HG03097 (cell line): ENCODE results near the gene TTLL8.

Experiments used
- ATAC-seq: cut with Tn5 transposase; IDR thresholded peaks from one replicate; pipeline ENCODE4 v1.9.1; 2021; ENCODE audit not compliant: unreplicated experiment, low FRiP score

The TTLL8 gene

DNA sequence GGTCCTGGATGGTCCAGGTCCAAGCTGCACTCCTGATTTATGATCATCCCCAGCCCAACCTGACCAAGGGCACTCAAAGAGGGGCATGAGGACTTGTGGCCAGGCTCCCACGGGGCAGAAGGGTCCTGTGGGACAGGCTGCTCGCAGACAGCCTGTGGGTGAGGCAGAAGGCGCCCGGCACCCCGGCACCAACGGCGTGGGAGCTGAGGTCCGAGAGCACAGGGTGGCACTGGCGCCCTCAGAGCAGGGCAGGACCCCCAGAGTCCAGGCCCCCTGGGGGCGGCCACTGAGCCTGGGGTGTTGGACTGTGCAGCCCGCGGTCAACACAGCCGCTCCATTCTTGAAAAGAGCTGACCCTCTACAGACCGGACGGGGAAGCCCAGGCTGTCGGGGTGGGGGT is 48.8 kb downstream of the TTLL8 start:
- ATAC-seq, result no peak

DNA sequence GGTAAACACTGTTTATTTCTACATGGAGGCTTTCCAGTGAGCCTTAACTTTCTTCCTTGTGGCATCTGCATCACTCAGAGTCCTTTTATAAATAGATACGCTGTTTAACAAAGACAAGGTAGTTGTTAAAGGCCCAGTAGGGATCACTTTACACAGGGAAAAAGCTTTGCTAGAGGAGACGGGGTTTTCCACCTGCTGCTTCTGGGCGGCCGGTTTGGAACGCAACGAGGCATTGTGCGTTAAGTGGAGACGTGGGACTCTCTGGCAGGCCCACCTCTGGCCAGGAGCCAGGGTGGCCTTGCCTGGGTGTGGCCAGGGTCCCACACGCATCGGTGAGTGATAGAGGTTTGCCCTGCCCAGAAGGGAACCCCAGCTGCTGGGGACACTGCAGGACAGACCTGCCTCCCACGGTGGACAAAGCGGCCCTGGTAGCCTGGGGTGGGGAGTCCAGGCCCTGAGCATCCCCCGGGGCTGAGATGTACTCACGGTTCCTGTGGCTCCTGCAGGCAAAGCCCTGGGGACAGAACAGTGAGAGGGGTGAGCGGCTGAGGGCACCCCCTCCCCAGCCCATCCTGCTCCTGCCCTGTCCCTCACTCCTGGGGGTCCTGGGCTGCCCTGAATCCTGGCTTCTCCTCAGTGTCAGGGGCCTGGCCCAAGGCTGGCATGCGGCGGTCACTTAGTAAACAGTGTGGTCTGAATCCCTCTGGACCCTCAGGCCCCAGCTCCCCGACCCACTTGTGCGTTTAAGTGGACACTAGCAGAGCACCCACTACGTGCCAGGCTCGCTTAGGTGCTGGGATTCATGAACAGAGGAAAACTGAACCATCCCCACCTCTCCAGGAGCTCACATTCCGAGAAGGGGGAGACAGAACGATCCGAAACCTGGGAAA is 49.7 kb downstream of the TTLL8 start:
- no peak for ATAC-seq

DNA sequence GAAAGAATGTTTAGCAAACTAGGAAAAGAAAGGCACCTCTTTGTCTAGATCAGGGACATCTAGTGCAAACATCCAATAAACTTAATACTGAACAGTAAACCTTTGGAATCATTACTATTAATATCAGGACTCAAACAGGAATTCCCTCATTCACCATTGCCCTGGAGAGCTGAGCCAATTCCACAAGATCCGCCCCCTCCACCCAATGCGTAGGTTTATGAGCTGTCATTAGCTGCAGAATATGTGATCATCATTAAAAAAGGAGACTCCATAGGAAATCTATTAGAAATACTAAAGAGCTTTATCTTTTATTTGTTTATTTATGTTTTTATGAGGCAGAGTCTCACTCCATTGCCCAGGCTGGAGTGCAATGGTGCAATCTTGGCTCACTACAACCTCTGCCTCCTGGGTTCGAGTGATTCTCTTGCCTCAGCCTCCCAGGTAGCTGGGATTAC is 51.0 kb downstream of the TTLL8 start:
- ATAC-seq, result no peak

DNA sequence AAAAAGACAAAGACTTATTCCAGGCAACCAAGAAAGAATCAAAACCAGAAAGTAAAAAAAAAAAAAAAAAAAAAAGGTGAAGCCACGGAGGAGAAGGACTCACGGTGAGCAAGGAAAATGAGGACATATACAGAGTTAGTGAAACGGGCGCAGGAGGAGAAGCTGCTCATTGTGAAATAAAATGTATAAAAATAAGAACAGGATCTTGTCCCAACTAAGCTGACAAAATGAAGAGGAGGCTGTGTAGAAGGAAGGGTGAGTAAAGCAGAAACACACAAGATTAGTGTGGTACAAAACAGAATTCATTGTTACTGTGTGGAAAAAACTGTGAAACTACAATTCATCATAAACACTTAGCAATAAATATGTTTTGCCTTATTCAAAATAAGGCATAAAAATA is 53.2 kb downstream of the TTLL8 start:
- ATAC-seq, result no peak

DNA sequence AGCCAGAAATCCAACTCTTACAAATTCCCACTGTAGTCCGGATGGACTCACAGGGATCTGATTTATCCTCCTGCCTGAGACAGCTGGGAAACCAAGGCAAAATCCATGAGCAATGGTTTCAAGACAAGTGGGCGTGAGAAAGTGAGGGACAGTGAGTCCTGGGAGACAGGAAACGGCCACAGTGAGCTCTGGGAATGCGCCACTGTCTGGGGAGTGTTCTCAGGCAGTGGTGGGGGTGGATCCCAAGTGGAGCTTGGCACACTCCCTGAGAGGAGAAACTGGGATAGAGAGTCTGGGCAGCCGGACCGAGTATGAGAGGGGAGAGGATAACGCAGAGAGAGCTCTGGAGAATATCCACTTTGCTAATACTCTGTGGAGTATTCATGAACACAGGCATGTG is 55.3 kb downstream of the TTLL8 start:
- ATAC-seq, result no peak

DNA sequence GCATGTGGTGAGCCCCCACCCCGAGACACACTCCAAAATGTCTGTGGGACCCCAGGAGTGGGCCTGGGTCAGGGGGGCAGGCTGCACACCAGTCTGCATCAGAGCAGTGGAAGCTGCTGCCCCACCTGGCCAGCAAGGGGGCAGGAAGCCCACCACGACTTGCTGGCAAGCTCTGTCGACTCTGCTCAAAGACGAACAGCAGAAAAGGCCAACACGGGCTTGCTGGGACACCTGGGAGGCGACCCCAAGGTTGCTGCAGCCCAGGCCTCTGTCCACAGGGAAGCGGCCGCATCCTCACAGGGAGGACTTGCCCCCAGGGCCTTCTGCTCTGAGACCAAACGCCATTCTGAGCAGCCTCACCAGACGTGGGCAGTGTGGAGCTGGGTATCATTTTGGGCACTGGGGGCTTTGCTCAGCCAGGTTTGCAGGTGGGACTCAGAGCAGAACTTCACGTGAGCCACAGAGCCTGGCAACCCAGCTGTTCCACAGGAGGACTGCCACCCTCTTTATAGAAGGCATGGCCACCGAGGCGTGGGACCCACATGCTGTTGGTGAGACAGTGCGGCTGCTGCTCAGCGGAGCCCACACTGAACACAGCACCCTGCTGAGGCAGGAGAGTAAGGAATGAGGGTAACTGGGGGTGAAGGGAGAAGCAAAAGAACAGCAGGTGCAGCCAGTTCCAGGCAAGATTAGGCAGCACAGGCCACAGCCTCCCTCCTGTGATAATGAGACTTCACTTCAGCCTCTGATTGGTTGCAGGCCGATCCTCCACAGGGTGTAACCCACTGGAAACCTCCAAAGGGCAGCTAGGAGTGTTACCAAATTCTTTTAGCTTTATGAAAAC is 56.5 kb downstream of the TTLL8 start:
- no peak for ATAC-seq

DNA sequence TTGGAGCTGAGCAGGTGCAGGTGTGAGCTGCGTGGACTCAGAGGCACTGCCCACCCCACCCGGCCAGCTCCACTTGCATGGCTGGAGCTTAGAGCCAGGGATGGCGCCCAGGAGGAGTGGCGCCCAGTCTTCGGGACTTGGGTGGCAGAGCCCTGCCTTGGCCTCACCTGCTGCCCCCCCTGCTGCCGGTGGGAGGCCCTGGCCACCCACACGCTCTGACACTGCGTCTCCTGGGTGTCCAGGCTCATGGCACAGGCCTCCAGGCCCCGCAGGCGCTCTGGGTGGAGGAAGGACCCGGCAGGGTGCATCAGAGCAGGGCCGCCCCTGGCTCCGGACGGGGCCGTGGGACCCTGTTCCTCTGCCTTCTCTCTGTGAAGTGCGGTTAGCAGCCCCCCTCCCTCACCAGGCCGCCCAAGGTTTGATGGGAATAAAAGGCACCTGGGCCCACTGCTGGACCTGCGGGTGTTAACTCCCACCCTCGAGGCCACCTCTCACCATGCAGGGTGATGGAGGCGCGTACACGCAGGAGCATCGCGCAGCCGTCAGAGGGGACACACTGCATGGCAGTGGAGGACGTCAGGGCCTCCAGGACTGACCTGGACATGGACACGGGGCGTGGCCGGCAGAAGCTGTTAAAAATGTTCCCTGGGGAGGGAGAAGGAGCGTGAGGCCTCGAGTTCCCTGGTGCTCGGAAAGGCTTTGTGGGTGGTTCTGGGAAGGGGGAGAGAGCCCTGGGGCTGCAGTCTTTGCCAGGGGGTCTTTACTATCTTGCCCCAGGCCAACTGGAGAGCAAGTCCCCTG is 57.3 kb downstream of the TTLL8 start:
- no peak for ATAC-seq

DNA sequence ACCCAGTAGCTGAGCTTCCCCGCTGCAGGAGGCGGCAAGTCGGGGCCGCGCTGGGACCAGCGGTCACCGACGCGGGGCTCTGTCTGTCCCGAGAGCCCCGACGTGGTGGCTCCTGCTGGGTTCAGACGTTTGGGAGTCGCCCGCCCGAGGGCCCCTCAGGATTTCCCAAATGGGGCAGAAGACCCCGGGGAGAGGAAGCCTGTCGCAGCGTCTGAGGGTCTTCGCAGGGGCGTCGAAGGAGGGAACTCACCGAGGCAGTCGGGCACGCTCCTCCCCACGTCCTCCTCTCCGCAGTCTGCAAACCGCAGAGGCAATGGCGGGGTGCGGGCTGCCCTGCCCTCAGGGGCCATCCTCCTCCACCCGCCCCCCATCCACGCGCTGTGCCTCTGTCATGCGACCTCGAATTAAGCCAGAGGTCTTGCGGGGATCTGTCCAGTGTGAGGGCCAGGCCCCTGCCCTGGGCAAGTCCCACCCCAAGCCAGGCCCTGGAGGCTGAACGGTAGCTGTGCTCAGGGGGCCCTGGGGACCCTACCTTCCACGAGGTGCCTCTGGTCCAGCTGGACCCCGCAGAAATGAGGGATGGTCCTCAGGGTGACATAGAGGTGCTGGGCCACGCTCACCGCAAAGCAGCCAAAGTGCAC is 58.0 kb downstream of the TTLL8 start:
- ATAC-seq, result no peak

DNA sequence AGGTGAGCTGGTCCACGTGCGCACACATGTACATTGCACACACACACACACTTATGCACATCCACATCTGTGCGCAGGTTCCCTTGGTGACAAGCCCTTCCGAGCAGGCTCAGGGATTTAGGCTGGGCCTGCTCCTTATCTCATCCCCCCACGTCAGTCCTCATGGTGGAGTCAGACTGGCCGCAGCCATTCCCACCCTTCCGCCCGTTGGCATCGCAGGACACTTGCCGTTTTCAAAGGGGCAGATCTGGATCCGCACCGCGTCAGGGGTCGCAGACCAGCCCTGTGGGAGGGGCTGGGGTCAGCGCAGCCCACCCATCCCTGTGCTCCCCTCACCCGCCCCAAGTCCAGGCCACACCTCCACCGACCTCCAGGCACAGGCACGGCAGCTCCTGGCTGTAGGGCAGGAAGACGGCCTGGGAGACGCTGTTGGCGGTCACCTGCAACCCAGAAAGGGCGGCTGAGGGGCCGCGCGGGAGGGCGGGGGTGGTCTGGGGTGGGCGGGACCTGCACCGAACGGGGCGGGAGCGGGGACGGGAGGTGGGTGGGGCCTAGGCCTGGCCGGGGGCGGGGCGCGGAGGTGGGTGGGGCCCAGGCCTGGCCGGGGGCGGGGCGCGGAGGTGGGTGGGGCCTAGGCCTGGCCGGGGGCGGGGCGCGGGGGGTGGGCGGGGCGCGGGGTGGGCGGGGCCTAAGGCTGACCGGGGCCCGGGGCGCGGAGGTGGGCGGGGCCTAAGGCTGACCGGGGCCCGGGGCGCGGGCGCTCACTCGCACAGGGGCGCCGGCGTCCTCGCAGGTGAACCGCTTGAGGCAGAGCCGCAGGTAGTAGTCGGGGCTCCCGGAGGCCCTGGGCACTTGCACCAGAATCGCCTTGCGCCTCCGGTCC is 58.8 kb downstream of the TTLL8 start:
- no peak for ATAC-seq

DNA sequence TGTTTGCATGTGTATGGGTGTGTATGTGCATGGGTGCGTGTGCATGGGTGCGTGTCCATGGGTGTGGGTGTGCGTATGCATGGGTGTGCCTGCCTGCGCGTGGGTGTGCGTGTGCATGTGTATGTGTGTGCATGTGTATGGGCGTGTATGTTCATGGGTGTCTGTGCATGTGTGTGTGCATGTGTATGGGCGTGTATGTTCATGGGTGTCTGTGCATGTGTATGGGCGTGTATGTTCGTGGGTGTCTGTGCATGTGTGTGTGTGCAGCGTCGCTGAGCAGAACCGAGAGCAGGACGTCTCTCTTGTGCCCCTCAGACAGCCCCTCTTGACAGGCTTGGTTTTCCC is 59.4 kb downstream of the TTLL8 start:
- no peak for ATAC-seq

DNA sequence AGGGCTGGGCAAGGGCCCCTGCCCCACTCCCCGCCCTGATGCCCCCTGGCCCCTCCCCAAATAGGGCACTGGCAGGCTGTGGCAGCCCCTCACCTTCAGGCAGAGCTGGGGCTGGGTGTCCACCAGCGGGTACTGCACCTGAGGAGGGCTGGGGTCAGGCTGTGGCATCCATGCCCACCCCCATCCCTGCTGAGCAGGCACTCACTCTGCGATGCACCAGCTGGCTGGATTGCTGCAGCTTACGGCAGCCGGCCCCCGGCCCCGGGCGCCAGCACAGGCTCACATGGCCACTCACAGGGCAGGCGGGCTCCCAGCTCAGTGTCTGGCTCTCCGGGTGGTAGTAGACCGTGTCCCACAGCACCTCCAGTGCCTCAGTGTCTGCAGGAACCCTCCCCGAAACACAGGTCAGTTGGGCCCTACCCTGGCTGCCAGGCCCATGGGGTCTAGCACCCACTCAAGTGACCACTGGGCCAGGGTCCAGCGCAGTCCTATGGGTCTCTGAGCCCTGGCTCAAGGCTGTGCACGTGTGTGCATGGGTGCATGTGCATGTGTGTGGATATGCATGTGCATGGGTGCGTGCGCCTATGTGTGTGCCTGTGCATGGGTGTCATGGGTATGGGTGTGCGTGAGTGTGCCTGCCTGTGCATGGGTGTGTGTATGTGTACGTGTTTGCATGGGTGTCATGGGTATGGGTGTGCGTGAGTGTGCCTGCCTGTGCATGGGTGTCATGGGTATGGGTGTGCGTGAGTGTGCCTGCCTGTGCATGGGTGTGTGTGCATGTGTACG is 60.0 kb downstream of the TTLL8 start:
- ATAC-seq, result no peak

DNA sequence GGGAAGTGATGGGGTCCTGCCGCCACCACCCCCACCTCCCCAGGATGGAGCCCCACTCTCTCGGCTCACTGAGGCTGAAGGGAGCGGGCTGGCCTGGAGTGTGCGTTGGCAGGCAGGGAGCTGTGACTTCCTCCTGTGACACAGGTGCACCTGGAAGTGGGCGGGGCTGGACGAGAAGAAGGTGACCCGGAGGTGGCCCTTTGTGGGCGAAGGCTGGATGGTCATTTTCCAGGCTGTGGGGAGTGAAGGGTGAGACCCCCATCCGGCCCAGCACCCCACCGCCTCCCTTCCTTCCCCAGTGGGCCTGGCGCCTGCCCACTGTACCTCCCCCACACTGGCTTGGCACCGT is 60.9 kb downstream of the TTLL8 start:
- ATAC-seq, result no peak

DNA sequence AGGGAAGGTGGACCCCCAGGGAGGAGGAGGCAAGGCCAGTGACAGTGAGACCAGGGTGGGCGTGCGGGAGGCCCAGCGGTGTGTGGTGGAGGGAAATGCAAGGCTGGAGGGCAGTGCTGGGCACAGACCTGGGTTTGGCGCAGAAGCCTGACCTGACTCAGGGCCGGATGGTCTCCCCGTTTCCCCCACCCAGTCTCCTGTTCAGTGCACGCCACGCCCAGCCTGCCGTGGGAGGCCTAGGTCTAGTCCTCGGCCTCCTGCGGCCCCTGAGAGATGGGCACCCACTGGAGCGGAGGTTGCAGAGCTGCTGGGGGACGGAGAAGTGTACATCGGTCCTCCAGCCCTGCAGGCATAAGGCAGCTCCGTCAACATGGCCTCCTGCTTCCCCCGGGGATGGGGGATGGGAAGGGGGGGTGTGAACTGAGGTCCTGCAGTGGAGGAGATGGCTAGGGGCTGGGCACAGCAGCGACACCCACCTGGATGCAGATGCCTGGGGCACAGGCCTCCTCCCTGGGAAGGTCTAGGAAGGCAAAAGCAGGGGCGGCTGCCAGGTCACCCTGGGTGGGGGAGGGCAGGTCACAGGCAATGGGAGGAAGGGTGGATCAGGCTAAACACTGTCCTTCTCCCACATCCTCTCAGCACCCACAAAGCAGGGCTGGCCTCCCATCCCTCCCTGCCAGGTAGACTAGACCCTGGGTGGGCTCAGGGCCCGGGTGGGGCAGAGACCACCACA is 61.4 kb downstream of the TTLL8 start:
- ATAC-seq, result no peak

DNA sequence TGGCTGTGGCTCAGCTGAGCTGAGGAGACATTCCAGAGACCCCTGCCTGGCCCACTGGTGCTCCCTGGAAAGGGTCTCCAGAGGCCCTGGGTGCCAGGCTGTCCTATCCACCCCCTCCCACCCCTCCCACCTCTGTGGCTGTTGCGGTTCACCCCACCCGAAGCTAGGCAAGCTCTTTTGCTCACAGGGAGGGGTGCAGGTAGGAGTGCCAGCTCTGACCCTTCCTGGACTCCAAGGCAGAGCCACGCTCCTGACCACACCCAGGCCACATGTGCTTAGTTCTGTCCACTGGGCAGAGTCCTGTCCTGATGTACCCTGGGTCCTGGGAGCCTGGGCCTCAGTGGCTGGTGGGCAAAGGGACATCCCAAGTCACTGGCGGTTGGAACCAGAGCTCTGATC is 62.0 kb downstream of the TTLL8 start:
- ATAC-seq, result no peak

DNA sequence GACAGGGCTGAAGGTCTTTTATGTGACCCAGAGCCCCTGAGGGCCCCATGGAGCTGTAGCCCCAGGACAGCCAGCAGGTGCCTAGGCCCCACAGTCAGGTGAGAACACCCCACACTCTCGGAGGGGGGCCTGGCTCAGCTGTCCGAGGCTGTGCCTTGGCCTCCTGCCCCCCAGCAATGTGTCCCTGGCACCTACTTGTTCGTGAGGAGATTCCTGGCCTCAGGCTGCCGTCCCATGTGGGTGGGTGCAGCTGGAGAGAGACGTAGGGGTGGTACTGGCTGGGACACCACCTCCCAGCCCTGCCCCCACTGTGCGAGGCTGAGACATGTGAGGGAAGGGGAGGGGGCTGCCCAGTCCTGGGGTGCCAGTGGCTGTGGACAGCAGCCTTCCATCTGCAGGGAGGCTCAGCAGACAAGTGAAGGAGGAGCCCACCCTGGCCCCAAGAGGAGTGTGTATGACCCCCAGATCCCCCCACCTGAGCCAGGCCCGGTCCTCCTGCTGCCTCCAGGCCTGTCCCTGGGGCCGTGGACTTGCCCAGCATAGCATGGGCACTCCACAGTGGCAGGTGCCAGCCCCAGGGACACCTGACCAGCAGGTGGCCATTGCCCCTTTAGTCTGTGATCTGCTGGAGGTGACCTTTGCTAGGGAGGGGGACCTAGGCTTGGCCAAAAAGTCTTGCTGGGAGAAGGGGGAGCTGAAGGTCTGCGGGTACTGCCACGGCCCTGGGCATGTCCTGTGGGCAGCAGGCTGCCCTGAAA is 62.6 kb downstream of the TTLL8 start:
- ATAC-seq, result no peak

DNA sequence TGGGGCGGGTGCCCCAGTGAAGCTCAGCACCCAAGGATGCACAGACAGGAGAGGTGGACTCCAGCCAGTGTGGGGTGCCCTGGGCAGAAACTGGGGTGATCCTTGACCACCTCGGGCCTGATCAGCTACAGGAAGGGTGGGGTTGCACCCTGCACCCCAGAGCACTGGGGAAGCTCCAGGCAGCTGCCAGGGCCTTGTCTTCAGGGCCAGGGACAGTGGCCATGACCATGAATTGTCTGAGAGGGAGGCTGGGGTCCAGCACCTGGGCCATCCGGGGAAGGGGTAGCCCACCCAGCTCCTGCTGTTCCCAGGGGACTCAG is 63.1 kb downstream of the TTLL8 start:
- ATAC-seq, result no peak

DNA sequence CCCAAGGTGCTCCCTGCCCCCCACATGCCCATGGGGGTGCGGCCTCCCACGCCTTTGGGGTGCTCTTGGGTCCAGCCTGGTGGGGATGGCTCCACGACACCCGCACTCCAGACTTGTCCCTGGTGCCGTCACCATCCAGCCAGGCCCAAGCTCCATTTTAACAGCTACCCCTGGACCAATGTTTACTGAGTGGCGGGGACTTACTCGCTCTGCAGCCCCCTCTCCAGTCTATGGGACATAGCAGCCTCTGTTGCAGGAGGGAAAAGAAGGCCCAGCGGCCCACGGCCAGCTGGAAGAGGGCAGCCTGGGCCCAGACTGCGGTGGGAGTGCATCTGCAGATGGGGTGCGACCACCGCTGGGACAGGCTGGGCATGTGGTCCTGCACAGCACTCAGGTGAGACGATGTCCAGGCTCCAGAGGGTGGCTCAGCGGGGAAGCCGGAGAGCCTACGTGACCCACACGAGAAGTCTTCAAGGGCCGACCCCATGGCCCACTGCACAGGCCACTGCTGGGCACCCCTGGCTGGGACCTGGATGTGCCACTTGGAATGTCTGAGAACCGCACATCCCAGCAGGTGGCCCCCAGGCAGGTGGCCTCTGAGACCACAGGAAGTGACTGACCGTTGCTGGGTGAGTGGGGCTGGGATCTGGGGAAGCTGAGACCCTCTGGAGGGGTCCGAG is 63.6 kb downstream of the TTLL8 start:
- no peak for ATAC-seq
